Epidermal melanocyte (primary cell): ENCODE data around the gene OR1F1.

Experiments
- DNase-seq: peaks from one replicate; pipeline ENCODE4 v3.0.0; 2011; ENCODE audit warnings: low spot score; ENCODE audit not compliant: insufficient read length

The OR1F1 gene

DNA sequence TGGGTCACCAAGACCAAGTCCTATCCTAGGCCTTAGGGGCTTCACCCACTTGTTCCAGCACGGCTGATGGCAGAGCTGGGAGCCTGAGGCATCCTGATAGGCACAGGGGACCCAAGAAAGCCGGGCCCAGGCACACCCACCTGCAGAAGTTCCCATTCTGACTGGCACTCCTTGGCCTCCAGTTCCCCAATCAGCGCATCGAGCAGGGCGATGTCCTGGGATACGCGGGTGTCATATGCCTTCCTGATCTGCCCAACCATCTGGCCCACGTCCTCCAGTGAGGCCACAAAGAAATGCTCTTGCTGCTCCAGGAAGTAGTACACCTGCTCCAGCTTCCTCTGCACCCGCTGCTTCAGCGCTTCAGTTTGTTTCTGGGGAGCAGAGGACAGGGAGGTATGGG lies 58.9 kb downstream of the OR1F1 start:
- DNase-seq: no peak

DNA sequence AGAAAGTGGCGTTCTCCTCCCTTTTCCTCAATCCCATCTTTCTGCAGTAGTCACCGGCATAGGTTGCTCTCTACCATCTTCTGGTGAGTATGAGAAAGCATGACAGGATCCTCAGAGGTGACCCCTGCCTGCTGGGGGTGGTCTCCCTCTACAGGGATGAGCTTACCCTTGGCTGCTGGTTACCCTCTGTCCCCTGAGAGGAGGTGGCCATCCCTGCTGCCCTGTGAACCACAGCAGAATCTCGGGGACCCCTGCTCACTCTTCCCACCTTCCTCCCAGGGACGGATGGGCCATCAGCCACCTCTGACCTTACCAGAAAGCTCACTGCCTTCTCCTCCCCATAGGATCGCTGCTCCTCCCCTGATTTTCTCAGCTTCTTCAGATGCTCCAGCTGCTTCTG lies 60.6 kb downstream of the OR1F1 start:
- no peak for DNase-seq

DNA sequence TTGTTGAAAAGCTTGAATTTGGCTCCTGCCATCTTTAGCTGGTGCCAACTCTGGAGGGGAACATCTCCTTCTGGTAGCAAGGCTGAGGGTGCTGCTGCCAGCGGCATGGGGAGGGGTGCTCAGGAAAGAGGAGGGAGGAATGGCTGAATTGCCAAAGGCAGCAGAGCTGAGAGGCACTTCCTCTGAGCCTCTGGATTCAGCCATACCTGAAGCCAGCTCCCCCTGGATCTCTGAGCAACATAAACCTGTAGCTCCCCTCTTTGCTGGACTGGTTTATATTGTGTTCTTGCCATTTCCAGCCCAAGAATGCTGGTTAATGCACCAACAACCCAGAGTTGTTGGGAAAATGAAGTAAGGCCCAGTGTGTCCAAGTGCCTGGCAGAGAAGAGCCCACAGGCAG lies 61.0 kb downstream of the OR1F1 start:
- DNase-seq: no peak

DNA sequence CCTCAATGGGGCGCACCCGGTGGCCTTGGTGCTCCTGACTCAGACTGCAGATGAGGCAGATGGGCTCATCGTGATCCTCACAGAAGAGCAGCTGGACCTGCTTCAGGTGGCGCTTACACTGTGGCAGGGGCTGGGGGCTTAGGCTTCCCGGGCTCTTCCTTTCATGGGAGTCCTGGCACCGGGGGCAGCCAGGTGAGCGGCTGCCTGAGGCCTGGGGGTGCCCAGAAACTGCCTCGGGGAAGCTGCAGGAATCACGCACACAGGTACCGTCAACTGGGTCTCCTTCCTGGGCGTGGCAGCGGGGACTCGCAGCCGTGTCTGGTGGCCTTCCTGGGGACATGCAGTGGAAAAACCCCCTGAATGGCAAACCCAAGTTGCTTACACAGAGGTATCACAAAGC lies 61.4 kb downstream of the OR1F1 start:
- no peak for DNase-seq

DNA sequence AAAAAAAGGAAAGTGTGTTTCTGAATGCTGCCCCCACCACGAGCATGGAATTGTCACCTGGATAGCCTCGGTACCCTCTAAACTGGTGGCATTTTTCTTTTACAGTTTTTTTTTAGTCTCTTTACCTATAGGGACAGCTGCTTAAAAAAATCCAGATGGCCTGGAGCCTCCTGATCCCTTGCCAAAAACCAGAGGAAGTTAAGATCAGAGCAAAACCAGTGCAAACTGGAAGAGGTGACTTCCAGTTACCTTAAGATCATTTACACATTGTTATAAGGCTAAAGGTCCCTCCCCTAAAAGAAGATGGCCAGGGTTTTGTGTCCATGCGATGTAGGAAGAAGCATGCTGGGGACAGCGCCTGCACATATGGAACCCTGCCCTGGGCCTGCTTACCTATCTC lies 65.0 kb downstream of the OR1F1 start:
- DNase-seq: no peak

DNA sequence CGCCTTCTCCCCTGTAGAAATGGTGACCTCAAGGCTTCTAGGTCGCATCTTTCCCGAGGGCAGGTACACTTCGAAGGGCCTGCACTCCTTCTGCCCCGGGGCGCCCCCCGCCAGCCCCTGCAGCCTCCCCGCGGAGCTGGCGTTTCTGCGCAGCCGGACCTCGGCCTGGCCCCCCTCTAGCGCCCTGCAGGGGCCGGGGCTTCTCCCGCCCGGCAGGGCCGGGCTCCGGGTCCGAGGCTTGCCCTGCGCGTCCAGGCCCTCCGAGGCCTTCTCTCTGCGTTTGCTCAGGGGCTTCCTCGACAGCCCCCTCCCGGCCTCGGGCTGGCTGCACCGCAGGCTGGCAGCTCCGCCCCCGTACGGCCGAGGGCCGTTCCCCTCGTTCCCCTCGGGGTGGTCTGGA lies 66.3 kb downstream of the OR1F1 start:
- no peak for DNase-seq
